GM21390 (cell line): ENCODE results near the gene FAM184A.
A peak's percentile ranks its signal among the peaks of the same experiment; 100 is the strongest.
"Not testable (repeated sequence)": the region's sequence is repeated elsewhere in the genome, so short reads cannot be mapped to it uniquely, and the experiment has no call there.

ENCODE experiments used
- ATAC-seq: cut with Tn5 transposase; IDR thresholded peaks from one replicate; pipeline ENCODE4 v1.9.1; 2021; ENCODE audit not compliant: unreplicated experiment

The FAM184A gene

GRCh38 chr6:119102901-119103300 lies 24.4 kb upstream of the FAM184A start:
- ATAC-seq = no peak

- no peak for ATAC-seq
Measured at GRCh38 chr6:119100115-119100514, 21.7 kb upstream of the FAM184A start.

- not testable (repeated sequence) for ATAC-seq
Measured at GRCh38 chr6:119097815-119098361, 19.4 kb upstream of the FAM184A start.

GRCh38 chr6:119096721-119097565 lies 18.5 kb upstream of the FAM184A start:
- ATAC-seq = no peak

- ATAC-seq = no peak
Measured at GRCh38 chr6:119090256-119090655, 11.8 kb upstream of the FAM184A start.

GRCh38 chr6:119084784-119085183 lies 6.3 kb upstream of the FAM184A start:
- ATAC-seq = no peak

GRCh38 chr6:119083007-119083406 lies 4.5 kb upstream of the FAM184A start:
- no peak for ATAC-seq

GRCh38 chr6:119079283-119079809 lies 882 bp upstream of the FAM184A start:
- ATAC-seq = no peak

GRCh38 chr6:119077643-119078375 lies 655 bp downstream of the FAM184A start:
- peak; percentile 43 for ATAC-seq

GRCh38 chr6:119077391-119077642 lies 1.1 kb downstream of the FAM184A start:
- no peak for ATAC-seq

GRCh38 chr6:119076576-119077390 lies 1.7 kb downstream of the FAM184A start:
- ATAC-seq = no peak

- no peak for ATAC-seq
Measured at GRCh38 chr6:119076173-119076572, 2.3 kb downstream of the FAM184A start.

GRCh38 chr6:119075200-119075981 lies 3.1 kb downstream of the FAM184A start:
- no peak for ATAC-seq

- no peak for ATAC-seq
Measured at GRCh38 chr6:119073307-119074051, 5.0 kb downstream of the FAM184A start.

- ATAC-seq = no peak
Measured at GRCh38 chr6:119071576-119071975, 6.9 kb downstream of the FAM184A start.

- ATAC-seq = no peak
Measured at GRCh38 chr6:119067091-119067490, 11.4 kb downstream of the FAM184A start.

GRCh38 chr6:119066517-119066916 lies 11.9 kb downstream of the FAM184A start:
- ATAC-seq = no peak

GRCh38 chr6:119065955-119066354 lies 12.5 kb downstream of the FAM184A start:
- no peak for ATAC-seq

GRCh38 chr6:119065382-119065781 lies 13.1 kb downstream of the FAM184A start:
- no peak for ATAC-seq

- no peak for ATAC-seq
Measured at GRCh38 chr6:119063491-119063890, 15.0 kb downstream of the FAM184A start.
